Mucosa of descending colon (tissue), 3 donors: ENCODE data around the gene PPP2CA. TPM values are rescaled to one million over a fixed set of nuclear protein-coding genes. Genes with fewer than 3 reads are reported as not detected.

Experiments
- ATAC-seq: fragments of 200-7000 bp; cut with Tn5 transposase; one replicate; pipeline ENCODE4 v1.9.1; 2020; ENCODE audit warnings: mild to moderate bottlenecking, moderate library complexity
- DNase-seq, 3 donors: peaks; one replicate each; pipeline ENCODE4 v3.0.0-alpha.2; 2020
- H3K36me3 ChIP-seq: fragments of 200-600 bp; one replicate; pipeline ENCODE4 v1.8.0; 2021; ENCODE audit warnings: low read depth, mild to moderate bottlenecking
- H3K4me1 ChIP-seq: fragments of 200-600 bp; one replicate; pipeline ENCODE4 v1.8.0; 2021; ENCODE audit warnings: low read depth, mild to moderate bottlenecking
- H3K4me3 ChIP-seq: fragments of 200-600 bp; one replicate; pipeline ENCODE4 v1.8.0; 2021; ENCODE audit warnings: mild to moderate bottlenecking
- H3K9me3 ChIP-seq: fragments of 200-600 bp; one replicate; pipeline ENCODE4 v1.8.0; 2021; ENCODE audit warnings: mild to moderate bottlenecking
- intact Hi-C, 2 donors: fragments of 100-400 bp; cut with DNase I in 1 of 2; cut with micrococcal nuclease in 1 of 2; formaldehyde crosslinking; loops; one replicate each; pipeline versions ENCODE4 v1.11.0 to v1.11.1; 2022; cut with DNase I, micrococcal nuclease
- microRNA-seq: library from miRNA; unstranded; fragments of <30 nt; microRNA quantifications from one replicate; pipeline ENCODE4, GENCODE V29; 2019
- total RNA-seq, 3 donors: library from RNA; stranded (reverse); fragmentation: NEBNext Ultra II Directional in 2 of 3; extraction: Animal tissue kit (Norgen Biotek cat#: 25700) in 2 of 3; gene quantifications; one replicate each; pipeline versions ENCODE4 v1.2.1 to v1.2.4, GENCODE V29; 2021 to 2023
- TF ChIP-seq, protein P1 (sequence below): fragments of 200-600 bp; IDR thresholded peaks from one replicate; pipeline ENCODE4 v1.8.0; 2022; ENCODE audit warnings: antibody characterized with exemption, mild to moderate bottlenecking
- donor health status: DM: no; HTN: no; CAD: no; lungs with moderate emphysema.
- donor health status: DM: no; HTN: no; CAD: no.
- donor health status: DM: no; HTN: yes; CAD: no.

The PPP2CA gene
- total RNA-seq, 3 donors from 2014 or later: 93.9 to 120 (median 115) TPM

DNA sequence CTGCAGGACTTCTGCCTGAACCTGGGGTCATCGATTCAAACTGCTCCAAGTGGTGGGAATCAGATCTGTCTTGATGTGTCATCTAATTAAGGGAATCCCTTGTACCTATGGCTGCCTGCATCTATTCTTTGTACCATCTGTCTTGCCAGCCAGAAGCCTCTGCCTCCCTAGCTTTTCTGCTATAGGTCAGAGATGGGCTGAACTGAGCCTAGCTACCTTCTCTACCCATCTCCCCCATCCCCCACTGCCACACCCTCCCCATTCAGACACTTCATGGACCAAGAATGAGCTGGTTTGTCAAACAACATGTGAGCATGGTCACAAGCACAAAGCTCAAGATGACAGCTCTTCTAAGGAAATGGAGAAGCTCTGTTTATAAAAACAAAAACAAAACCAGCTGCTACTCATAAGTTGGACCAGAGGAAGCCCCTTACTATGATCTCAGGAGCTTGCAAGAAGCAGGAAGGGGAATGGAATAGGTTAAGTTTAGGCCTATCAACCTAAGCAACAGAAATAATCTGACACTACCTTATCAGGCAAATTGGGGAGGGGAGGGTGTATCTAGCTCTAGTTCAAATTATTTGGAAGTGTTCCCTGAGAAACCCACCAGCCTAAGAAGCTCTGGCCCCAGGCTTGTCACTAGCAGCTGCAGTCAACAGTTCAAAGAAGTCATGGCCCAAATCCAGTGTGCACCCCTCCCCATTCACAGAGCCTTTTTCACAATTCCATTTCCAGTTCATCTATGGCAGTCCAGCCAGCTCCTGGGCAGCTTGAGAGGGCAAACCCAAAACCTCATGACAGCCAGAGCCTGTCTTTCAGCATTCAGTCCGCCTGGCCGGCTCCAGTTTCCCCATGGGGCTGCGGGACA is 79.0 kb downstream of the PPP2CA start:
- no peaks in the 10 kb centered on the region for H3K36me3 ChIP-seq
- intact Hi-C loops: loop anchor here (10.0 kb wide), 1 partner anchor 102 kb away; no protein-coding TSS in a partner anchor
- no peak for DNase-seq
- no peaks in the 10 kb centered on the region for H3K9me3 ChIP-seq
- TF ChIP-seq, protein P1, sequence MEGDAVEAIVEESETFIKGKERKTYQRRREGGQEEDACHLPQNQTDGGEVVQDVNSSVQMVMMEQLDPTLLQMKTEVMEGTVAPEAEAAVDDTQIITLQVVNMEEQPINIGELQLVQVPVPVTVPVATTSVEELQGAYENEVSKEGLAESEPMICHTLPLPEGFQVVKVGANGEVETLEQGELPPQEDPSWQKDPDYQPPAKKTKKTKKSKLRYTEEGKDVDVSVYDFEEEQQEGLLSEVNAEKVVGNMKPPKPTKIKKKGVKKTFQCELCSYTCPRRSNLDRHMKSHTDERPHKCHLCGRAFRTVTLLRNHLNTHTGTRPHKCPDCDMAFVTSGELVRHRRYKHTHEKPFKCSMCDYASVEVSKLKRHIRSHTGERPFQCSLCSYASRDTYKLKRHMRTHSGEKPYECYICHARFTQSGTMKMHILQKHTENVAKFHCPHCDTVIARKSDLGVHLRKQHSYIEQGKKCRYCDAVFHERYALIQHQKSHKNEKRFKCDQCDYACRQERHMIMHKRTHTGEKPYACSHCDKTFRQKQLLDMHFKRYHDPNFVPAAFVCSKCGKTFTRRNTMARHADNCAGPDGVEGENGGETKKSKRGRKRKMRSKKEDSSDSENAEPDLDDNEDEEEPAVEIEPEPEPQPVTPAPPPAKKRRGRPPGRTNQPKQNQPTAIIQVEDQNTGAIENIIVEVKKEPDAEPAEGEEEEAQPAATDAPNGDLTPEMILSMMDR: no peak
- H3K4me3 ChIP-seq: no peak overlapping the region
- ATAC-seq: no peak
- H3K4me1 ChIP-seq: no peaks in the 10 kb centered on the region

DNA sequence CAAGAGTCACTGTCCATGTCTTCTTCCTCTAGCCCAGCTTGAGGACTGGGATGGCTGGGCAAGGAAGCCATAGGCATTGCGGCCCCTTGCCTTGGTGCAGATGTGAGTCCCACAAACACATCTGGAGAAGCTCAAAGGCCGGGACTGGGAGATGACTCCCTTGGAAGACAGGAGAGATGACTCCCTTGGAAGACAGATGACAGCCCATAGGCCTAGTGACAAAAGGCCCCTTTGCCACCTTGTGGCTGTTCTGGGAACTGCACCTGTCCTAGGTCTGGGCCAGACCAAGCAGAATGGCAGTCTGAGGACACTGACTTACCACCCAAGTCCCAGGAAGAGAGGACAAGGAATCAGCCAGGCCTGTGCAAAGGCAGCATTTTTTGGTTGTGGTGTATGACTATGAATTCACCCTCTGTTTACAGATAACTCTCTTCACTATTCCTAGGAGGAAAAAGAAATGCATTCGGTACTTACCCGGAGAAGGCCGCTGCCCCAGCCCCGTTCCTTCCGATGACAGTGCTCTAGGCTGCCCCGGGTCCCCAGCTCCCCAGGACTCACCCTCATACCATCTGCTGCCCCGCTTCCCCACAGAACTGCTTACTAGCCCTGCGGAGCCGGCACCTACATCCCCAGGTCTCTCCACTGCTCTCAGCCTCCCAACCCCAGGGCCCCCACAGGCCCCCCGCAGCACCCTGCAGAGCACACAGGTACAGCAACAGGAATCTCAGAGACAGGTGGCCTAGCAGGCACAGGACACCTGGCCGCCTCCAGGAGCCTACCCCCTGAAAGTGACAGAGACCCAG is 79.9 kb downstream of the PPP2CA start:
- no peaks in the 10 kb centered on the region for H3K4me1 ChIP-seq

GRCh38 chr5:134145041-134145757 is 80.7 kb downstream of the PPP2CA start:
- ATAC-seq (no peak), DNase-seq (peak in 1 of 3 donors; percentile 7)
- Histone ChIP-seq H3K4me1 (no peaks in the 10 kb centered on the region), H3K4me3 (no peak overlapping the region), H3K9me3 (no peaks in the 10 kb centered on the region), H3K36me3 (no peaks in the 10 kb centered on the region)
- intact Hi-C loops: loop anchor here (10.0 kb wide), 1 partner anchor 100 kb away; no protein-coding TSS in a partner anchor
- TF ChIP-seq, protein P1: no peak

More for the DNA sequence above, 79.9 kb downstream of the PPP2CA start:
- peak; percentile 61 to 93 (median 85) for DNase-seq
- ATAC-seq: peak; percentile 88
- H3K36me3 ChIP-seq: no peaks in the 10 kb centered on the region
- no peak overlapping the region for H3K4me3 ChIP-seq
- H3K9me3 ChIP-seq: no peaks in the 10 kb centered on the region
- TF ChIP-seq, protein P1: peak; percentile 97
- intact Hi-C loops: loop anchor here (10.0 kb wide), 1 partner anchor 101 kb away; no protein-coding TSS in a partner anchor

Small RNA genes within 50 kb of the gene (microRNA-seq; reads per million reads assigned to microRNA genes)
- gene MIR3661: not detected

Other genes starting within 250 kb of the PPP2CA start
- 100 to 1,000 TPM; 153 to 283 (median 246) TPM for gene VDAC1, start 221.1 kb downstream of the PPP2CA start, total RNA-seq
- 1 to 10 TPM; 1.9 to 6.8 (median 4.4) TPM for gene TCF7, start 111.4 kb downstream of the PPP2CA start, total RNA-seq
- gene SKP1, start 49.1 kb downstream of the PPP2CA start, total RNA-seq: 100 to 1,000 TPM; 241 to 316 (median 281) TPM
- 1 to 10 TPM in 1 of 3 donors, not detected in 2; 3.2 TPM for gene CDKL3, start 141.1 kb upstream of the PPP2CA start, total RNA-seq
- gene UBE2B, start 145.5 kb upstream of the PPP2CA start, total RNA-seq: 10 to 100 TPM; 84.4 to 99.5 (median 89.5) TPM
- 10 to 100 TPM; 16.0 to 24.4 (median 17.1) TPM for gene CDKN2AIPNL, start 185.8 kb upstream of the PPP2CA start, total RNA-seq